Fibroblast of skin of scalp (primary cell): Measurements from ENCODE around the gene TIFAB. TPM values are rescaled to one million over a fixed set of nuclear protein-coding genes. Genes with fewer than 3 reads are reported as not detected.
"Not testable (repeated sequence)": the region's sequence is repeated elsewhere in the genome, so short reads cannot be mapped to it uniquely, and the experiment has no call there.

Experiments
- DNase-seq: peaks from one replicate; pipeline ENCODE4 v3.0.0-alpha.2; 2013
- polyA plus RNA-seq, 2 experiments: library from polyadenylated mRNA; unstranded; fragments of 120-200 nt; gene quantifications; one replicate each; pipeline ENCODE4 v1.2.1, GENCODE V29; 2013; ENCODE audit not compliant: insufficient read length in 2 of 2

The TIFAB gene
- not detected for polyA plus RNA-seq (2013, experiment 1 of 2; ENCODE audit: insufficient read length)
- not detected for polyA plus RNA-seq (2013, experiment 2 of 2; ENCODE audit: insufficient read length)

- DNase-seq: no peak
These were observed at the start of gene TIFAB for GRCh38 chr5:135452321-135453030. TIFAB (minus strand) TSS chr5:135452351; CDS start chr5:135449939, 2,412 bp downstream.

- DNase-seq: no peak
These were observed 46.5 kb upstream of the TIFAB start for GRCh38 chr5:135498637-135498995.

- no peak for DNase-seq
These were observed 46.0 kb upstream of the TIFAB start for GRCh38 chr5:135497971-135498636.

- not testable (repeated sequence) for DNase-seq
These were observed 43.4 kb upstream of the TIFAB start for GRCh38 chr5:135495531-135495930.

DNA sequence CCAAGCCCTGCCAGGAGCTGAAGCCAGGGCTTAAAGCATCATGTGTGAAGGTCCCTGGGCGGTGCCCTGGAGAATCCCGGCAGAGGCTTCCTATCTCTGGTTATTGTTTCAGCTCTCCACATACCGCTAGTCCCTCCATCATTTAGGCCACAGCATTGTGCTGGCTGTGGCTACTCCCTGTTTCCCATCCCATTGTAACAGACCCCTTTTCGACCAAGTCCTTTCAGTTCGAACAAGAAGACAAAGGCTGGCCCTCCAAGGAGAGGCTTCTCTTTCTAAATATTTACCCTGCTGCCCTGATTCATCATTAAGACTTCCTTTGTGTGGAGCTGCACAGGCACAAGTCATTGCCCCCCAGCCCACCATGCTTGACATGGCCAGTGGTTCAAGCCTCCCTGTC is 42.0 kb upstream of the TIFAB start:
- no peak for DNase-seq

- DNase-seq: peak; percentile 80
These were observed 41.4 kb upstream of the TIFAB start for GRCh38 chr5:135493406-135494180.

GRCh38 chr5:135492319-135492626 is 40.1 kb upstream of the TIFAB start:
- no peak for DNase-seq

DNA sequence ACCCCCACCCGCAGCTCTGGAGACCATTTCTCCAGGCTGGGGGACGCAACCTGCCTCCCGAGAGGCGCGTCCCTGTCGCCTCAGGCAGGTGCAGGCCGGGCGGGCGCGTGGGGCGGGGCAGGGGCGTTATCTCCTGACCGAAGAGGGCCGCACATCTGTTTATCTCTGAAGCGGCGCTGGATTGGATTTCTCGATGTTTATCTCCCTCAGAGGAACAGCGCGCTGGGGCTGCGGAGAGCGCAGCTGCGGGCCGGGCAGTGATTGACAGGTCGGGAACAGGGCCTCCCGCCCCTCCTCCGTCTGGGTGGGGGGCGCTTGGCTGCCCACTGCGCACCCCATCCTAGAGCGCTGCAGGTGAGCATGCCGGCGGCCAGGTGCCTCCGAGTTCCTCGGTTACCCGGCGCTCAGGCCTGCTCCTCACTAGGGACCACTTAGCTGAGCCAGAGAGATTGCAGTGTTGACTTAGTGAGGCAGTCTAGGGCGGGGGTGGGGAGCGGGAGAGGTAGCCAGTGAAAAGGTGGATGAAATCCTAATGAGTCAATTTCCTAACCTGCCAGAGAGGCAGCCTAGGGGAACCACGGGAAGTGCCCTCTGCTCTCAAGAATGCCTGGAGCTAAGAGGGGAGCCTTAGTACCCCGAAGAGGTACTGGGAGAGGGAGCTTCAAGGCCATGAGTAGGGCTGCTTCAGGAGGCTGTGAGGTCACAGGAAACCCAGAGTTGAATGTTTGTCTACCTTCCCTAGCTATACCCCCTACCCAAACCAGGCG is 39.6 kb upstream of the TIFAB start:
- DNase-seq: no peak

DNA sequence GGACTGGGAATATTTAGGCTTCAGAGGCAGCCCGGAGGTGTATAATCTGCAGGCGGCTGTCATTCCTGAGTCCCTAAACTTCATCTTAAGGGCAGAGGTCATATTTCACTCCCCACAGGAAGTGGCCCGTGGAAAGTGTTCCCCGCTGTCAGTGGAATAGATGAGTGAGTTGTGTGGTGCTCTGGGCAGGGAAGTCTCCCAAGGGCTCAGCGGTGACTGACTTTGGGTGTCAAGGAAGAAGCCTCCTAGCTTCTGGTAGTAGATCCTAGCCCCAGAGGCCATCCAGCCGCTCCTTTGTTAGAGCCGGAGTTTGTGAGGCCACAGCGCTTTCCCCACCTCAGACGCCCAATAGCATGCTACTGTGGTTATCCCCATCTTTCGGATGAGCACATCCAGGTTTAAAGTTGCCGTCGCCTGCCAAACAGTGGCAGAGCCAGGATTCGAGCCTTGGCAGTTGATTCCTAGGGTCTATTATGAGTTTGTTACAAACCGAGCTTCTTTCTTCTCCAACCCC is 38.9 kb upstream of the TIFAB start:
- no peak for DNase-seq

DNA sequence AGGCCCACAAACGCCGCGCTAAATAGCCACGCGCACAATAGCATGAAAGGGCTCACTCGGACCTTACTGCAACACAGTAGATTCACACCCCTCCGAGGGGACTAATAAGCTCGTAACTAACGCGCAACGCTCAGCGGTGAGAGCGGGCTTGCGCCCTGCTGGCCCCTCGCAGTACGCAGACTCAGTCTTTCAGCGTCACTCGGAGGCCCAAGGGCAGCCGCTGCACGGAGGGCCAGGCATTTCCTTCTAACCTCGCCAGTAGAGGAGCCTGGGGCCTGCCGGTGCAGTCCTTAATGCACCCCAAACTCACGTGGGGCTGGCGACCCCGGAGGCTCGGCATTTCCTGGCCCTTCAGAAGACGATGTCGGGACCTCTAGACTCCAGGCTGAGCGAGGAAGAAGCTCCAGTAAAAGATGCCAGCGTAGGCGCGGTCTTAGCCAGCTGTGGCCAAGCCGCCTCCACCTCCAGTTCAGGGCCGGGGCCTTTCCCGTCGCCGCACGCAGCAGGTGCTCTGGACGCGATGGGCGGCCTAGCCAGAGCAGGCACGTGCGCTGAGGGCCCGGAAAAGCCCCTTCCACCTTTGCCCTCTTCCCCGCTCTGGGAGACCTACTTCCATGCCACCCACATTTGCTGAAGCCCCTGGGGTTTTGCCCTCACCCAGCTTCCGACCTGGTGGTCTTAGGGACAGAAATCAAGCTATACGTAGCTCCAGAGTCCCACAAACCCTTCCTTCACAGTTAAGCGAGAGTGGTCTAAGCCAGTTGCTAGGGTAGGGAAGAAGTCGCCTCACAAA is 38.3 kb upstream of the TIFAB start:
- no peak for DNase-seq

DNA sequence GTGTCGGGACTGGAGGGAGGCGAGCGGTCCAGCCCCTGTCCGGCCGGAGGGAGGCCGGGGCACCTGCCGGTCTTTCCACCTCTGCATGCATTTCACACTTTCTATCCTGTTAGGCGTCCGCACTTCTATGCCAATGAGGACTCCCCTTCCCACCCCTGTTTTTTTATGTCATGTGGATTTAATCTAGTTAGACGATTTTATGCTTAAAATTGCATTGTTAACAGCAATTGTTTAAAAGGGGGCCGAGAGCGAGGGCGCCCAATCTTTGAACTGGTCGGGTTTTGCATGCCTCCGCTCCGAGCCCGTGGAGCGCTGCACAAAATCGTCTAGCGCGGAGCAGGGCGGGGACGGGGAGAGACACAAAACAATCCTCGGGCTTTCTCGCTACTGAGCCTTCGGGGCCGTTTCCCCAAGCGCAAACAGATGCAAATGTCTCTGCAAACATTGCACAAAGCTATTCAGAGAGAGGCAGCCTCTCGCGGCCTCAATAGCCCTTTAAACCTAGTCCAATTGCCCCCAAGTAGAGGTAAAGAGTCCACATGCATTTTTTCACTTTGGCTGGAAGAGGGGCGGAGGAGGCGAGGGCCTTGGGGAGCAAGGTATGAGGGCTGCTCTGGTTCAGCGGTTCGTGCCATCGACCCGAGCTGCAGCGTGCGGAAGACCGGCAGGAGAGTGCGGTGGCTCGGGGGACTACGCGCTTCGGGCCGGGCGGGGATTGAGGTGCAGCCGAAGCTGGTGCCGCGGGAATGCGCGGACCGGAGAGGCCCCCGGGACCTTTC is 37.5 kb upstream of the TIFAB start:
- DNase-seq: no peak

- peak; percentile 80 for DNase-seq
These were observed 36.7 kb upstream of the TIFAB start for GRCh38 chr5:135488727-135489465.

- DNase-seq: no peak
These were observed 35.8 kb upstream of the TIFAB start for GRCh38 chr5:135487839-135488514.

GRCh38 chr5:135487037-135487395 is 34.9 kb upstream of the TIFAB start:
- no peak for DNase-seq

DNA sequence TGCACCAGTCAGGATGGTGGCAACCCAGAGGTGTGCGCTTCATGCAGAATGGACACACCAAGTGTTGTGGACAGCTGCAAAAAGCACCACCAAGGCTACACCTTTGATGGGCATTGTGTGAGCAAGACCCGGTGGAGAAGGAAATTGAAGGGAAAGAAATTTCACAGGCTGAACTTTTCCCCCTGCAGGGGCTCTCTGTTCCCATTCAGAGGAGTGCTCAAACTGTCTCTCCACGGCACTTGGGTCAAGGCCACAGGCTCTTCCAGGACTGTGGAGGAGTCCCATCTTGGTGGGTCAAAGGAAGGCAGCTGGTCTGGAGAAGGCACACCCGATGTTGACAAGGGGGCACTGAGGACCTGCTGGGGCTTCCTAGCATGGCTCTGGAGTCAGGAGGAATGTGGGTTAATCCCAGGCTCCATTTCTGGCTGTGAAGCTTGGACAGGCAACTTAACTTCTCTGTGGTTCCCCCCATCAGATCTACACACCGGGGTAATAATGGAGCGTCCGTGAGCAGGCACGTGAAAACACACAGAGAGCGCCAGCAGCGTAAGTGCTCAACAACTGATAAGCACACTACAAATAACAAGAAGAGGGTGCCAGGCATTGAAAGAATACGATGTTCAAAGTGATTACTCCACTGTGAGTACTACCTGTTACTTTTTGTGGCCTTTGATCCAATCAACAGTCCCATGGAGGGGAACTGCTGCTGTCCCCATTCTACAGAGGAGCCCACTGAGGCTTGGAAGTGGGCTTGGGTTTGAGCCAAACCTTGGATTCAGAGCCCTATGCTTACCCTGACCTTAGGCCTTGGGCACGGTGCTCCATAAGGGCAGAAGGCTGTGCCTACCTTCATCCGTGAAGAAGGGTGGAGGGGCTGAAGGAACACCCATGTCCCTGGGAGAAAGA is 34.2 kb upstream of the TIFAB start:
- DNase-seq: no peak

DNA sequence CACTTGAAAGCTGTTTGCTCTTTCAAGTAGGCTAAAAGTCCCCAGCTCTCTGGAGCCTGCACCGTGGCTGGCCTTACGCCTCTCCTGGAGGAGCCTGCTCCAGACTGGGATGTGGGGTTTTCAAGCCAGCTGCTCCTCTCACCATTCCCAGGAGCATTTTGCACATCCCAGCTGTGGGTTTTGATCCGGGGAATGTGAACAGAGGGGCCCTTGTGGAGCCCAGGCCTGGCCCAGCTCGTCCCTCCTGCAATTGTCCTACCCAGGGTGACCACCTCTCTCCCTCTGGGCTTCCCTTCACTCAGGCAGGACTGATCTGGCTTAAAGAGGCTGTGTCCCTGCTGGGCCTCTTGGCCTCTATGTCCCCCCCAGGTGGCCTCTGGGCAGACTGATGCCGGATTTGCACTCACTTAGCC is 32.5 kb upstream of the TIFAB start:
- DNase-seq: no peak

DNA sequence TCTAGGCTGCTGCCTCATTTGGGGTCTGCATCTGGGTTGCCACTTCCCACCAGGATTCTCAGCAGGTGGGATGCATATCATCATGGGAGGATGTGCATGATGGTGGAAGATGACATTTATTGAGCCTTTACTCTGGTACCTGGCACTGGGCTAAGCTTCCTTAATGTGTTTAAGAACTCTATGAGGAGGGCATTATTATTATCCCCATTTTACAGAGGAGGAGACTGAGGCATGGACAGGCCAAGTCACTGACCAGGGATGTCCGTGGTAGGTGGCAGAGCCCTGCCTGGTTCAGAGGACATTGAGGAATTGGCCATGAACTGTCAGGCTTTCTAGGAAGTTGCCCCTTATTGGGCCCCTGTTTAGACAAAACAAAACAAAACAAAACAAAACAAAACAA is 31.1 kb upstream of the TIFAB start:
- no peak for DNase-seq

GRCh38 chr5:135482381-135482933 is 30.3 kb upstream of the TIFAB start:
- DNase-seq: no peak
